HG03378 (cell line): ENCODE data around the gene RFX1.
"Not testable (repeated sequence)": the region's sequence is repeated elsewhere in the genome, so short reads cannot be mapped to it uniquely, and the experiment has no call there.

ENCODE experiments used
- ATAC-seq: cut with Tn5 transposase; IDR thresholded peaks from one replicate; pipeline ENCODE4 v1.9.1; 2021; ENCODE audit warnings: mild to moderate bottlenecking, moderate library complexity; ENCODE audit not compliant: unreplicated experiment

Gene RFX1

DNA sequence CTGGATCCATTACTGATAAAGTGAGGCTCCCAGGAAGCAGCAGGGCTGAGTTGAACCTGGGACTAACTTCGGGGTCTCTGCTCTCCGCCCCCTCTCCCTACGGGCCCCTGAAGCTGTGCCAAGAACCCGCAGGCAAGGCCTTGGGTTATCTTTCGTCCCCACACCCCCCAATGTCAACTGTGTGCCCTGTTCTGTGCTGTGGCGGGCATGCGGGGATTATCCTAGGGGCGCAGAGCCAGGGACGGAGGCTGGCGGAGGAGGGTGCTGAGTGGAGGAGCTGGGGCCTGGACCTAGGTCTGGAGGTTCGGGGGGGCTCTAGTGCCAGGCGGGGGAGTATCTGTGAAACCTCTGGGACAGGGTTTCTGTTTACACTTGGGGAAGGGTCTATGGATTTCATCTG, 26.4 kb downstream of the RFX1 start:
- ATAC-seq, result no peak

DNA sequence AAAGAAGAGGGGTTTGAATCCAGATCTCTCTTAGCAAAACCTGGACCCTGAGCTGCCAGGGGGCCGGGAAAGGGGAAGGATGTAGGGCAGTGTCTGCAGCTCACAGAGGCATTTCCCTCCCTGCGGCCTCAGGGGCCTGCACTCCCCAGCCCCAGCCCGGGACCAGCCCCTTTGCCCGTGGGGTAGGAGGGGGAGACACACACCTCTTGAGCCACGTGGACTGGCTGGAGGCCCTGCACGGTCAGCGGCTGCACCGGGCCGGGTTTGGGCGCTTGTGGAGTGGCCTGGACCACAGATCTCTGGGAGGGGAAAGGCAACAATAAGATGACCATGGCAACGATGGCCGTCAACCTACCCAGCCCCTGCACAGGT, 26.9 kb downstream of the RFX1 start:
- ATAC-seq, result no peak

- ATAC-seq, result no peak
Observed at GRCh38 chr19:13978351-13979243, 27.5 kb downstream of the RFX1 start.

DNA sequence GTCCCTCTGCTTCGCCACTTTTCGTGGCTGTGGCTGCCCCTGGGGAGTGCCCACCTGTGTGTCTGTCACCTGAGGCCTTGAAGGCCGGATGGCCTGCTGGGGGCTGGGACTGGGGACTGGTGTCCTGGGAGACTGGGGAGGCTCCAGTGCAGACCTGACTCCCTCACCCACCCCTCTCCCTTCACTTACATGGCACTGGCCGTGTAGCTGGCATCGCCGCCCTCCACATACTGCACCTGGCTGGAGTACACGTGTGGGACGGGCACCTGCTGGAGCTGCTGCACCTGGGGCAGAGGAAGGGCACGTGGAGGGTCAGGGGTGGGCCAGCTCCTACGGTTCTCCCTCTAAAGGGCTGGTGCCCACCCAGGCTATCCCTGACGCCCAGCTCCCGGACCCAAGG, 28.3 kb downstream of the RFX1 start:
- no peak for ATAC-seq

DNA sequence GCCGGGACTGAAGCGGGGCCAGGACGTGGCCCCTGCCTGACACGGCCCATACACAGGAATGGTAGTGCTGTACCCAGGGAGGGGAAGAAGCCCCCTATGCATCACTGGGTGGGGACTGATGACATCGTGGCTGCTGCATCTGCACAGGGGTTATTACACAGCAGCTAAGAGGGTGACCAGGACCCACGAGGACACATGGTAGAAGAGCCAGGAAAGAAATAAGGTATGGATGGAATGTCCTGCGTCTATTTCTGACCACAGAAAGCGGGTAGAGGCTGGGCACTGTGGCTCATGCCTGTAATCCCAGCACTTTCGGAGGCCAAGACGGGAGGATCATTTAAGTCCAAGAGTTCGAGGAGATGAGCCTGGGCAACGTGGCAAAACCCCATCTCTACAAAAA, 29.7 kb downstream of the RFX1 start:
- no peak for ATAC-seq

GRCh38 chr19:13975870-13976269, 30.2 kb downstream of the RFX1 start:
- ATAC-seq, result no peak

- ATAC-seq, result no peak
Observed at GRCh38 chr19:13974073-13974472, 32.0 kb downstream of the RFX1 start.

- not testable (repeated sequence) for ATAC-seq
Observed at GRCh38 chr19:13973479-13973878, 32.6 kb downstream of the RFX1 start.

DNA sequence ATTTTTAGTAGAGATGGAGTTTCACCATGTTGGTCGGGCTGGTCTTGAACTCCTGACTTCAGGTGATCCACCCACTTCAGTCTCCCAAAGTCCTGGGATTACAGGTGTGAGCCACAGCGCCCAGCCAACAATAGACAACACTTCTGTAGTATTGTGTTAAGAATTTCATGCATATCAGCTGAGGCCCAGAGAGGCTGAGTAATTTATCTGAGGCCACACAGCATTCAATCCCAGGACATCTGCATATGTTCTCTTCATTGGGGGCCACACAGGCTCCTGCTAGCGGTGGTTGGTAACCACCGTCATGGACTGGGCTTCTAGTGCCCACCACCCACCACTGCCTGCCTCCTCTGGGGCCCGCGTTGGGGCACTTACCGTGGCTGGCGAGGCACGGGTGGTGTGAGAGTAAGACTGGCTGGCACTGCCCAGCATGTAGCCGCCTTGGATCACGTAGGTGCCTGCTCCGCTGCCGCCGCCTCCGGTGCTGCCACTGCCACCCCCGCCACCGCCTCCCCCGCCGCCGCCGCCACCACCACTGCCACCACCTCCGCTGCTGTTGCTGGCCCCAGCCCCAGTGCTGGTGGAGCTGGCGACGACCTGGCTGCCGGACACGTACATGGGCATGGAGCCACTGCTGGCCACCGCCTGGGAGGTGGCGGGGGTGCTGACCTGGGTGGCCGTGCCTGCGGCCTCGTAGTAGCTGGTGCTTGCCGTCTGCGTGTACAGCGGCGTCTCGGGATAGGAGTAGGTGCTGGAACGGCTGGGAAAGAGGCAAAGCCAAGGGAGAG, 33.6 kb downstream of the RFX1 start:
- ATAC-seq, result no peak

DNA sequence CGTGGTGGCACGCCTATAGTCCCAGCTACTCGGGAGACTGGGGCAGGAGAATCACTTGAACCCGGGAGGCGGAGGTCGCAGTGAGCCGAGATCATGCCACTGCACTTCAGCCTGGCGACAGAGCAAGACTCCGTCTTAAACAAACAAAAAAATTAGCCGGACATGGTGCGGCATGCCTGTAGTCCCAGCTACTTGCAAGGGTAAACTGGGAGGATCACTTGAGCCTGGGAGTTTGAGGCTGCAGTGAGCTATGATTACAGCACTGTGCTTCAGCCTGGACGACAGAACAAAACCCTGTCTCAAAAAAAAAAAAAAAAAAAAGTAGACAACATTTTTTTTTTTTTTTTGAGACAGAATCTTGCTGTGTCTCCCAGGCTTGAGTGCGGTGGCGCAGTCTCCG, 34.3 kb downstream of the RFX1 start:
- ATAC-seq, result not testable (repeated sequence)

DNA sequence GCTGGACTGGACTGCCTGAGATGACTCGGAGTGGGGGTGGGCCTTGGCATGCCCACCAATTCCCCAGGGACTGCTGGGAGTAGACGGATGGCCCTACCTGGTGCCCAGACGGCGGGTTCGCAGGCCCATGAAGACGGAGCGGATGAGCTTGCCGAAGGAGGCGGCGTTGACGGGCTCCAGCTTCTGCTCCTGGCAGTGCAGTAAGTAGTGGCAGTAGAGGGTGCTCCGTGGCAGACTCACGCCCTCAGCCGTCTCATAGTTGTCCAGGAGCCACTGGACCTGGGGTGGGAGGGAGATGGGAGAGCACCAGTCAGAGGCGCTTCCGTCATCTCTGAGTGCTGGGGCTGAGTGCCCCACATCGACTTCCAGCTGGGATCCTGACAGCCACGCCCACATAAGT, 36.2 kb downstream of the RFX1 start:
- no peak for ATAC-seq

- ATAC-seq, result no peak
Observed at GRCh38 chr19:13968999-13969398, 37.1 kb downstream of the RFX1 start.

- ATAC-seq, result no peak
Observed at GRCh38 chr19:13968383-13968935, 37.7 kb downstream of the RFX1 start.

DNA sequence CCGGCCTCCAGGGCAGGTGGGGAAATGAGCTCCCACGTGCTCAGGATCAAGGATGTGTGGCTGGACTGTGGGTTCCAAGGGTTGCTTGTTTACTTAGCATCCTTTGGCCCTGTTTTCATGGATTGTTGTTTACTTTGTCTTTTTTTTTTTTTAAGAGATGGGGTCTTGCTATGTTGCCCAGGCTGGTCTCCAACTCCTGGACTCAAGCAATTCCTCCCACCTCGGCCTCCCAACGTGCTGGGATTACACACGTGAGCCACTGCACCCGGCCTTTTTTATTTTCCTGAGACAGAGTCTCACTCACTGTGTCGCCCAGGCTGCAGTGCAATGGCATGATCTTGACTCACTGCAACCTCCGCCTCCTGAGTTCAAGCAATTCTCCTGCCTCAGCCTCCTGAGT, 38.9 kb downstream of the RFX1 start:
- ATAC-seq, result not testable (repeated sequence)

- ATAC-seq, result no peak
Observed at GRCh38 chr19:13966684-13967128, 39.4 kb downstream of the RFX1 start.

DNA sequence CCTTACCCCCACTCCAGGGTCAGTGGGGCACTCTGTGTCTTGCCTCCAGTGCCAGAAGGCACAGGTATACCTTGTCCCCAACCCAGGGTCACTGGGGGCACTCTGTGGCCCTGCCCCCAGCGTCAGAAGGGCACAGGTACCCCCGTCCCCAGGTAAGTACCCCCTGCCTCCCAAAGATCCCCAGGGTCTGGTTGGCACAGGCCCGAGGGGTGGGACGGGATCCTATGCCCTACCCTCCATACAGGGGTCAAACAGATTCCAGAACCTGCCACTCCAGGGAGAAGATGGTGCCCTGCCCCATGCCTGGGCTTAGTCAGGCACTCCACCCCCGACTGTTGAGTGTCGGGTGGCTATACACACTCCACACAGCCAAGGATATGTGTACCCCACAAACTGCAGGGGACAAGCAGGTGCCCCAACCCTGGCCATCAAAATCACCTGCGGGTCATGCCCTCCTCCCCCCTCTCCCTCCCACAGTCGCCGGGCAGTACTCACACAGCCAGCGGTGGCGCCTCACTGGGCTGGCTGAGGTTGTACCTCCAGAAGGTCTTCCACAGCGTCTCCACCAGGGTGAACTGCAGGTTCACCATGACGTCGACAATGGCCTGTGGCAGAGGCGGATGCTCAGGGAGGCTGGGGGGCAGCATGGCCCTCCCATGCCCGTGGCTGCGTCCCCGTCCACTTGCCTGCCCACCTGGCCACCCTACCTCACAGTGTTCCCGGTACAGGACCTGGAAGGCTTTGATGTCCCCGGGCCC, 40.0 kb downstream of the RFX1 start:
- no peak for ATAC-seq

DNA sequence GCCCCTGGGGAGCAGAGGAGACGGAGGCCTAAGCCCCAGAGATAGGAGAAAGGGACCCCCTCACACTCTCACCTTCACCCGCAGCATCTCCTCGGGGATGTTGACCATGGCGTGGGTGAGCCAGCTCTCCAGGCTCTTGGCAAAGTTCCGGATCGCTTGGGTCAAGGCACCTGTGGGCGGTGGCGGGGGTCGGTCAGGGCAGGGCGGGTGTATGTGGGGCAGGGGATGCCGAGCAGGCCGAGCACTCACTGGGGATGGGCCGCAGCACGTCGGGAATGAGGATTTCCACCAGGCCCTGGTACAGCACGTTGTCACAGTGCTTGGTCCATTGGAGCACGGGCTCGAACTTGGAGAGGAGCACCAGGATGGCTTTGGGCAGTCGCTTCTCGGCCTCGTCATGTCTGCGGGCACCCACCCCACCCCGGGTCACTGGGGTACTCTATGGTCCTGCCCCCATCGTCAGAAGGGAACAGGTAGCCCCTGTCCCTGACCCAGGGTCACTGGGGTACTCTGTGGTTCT, 40.7 kb downstream of the RFX1 start:
- ATAC-seq, result no peak

DNA sequence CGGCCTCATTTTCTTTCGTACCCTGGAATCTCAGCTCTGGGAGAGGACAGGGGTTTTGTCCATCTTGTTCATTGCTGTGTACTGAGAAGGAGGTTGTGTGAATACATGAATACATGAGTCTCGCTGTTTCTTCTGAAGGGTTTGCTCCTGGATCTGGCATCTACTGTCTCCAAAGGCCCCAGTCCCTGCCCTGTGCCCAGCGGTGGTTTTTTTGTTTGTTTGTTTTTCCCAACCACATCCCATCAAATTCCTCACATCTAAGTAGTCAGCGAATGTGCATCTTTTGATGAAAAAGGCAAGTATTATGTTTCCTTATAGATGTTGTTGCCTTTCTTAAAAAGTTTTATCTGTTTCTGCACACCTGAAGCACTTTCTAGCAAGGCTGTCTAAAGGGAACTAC, 41.3 kb downstream of the RFX1 start:
- ATAC-seq, result no peak

GRCh38 chr19:13963603-13964105, 42.5 kb downstream of the RFX1 start:
- ATAC-seq, result no peak
